Kidney (tissue), 14 donors: ENCODE results near the gene LARGE1. TPM values are rescaled to one million over a fixed set of nuclear protein-coding genes. Genes with fewer than 3 reads are reported as not detected.

Experiments
- DNase-seq, 5 donors: peaks; one replicate each; pipeline ENCODE4 v3.0.0-alpha.2; 2013 to 2020
- FAIRE-seq: peaks from 2 replicates; lab custom pipeline; 2012; peaks lifted over from hg19 to GRCh38; lab: Jason Lieb, UNC
- H3K27ac ChIP-seq, 2 donors: one replicate each; pipeline ENCODE4 v1.7.0; 2013; ENCODE audit warnings: low read depth in 2 of 2, low read length in 2 of 2, inconsistent platforms in 1 of 2
- H3K27me3 ChIP-seq: one replicate; pipeline ENCODE4 v1.7.1; 2013; ENCODE audit warnings: low read length, inconsistent platforms; ENCODE audit not compliant: control insufficient read depth, insufficient read depth
- H3K36me3 ChIP-seq, 3 donors: one replicate each; pipeline versions ENCODE4 v1.7.0 to v1.7.1; 2013; ENCODE audit warnings: low read length in 3 of 3, control low read depth in 1 of 3, inconsistent platforms in 1 of 3; ENCODE audit not compliant: insufficient read depth in 3 of 3, control insufficient read depth in 2 of 3
- H3K4me1 ChIP-seq, 3 donors: one replicate each; pipeline versions ENCODE4 v1.7.0 to v1.7.1; 2013; ENCODE audit warnings: low read length in 3 of 3, inconsistent platforms in 1 of 3, low read depth in 1 of 3; ENCODE audit not compliant: control insufficient read depth in 2 of 3, insufficient read depth in 2 of 3
- H3K4me3 ChIP-seq, 3 donors: one replicate each; pipeline versions ENCODE4 v1.7.0 to v1.8.1; 2013; ENCODE audit warnings: low read length in 3 of 3, control low read depth in 1 of 3, inconsistent platforms in 1 of 3
- H3K9ac ChIP-seq, 3 donors: one replicate each; pipeline versions ENCODE4 v1.7.0 to v1.7.1; 2013; ENCODE audit warnings: low read length in 3 of 3, control low read depth in 1 of 3, inconsistent platforms in 1 of 3
- H3K9me3 ChIP-seq, 3 donors: one replicate each; pipeline versions ENCODE4 v1.7.0 to v1.7.1; 2013; ENCODE audit warnings: low read length in 3 of 3, control low read depth in 1 of 3, inconsistent platforms in 1 of 3; ENCODE audit not compliant: control insufficient read depth in 2 of 3, insufficient read depth in 1 of 3
- intact Hi-C: fragments of 100-400 bp; cut with DNase I; formaldehyde crosslinking; loops from one replicate; pipeline ENCODE4 v1.11.1; 2022
- polyA plus RNA-seq: library from polyadenylated mRNA; stranded (reverse); fragments of 350-450 nt; fragmentation: Illumina TruSeq; extraction: RNeasy Lipid Tissue Mini Kit (QIAGEN cat#74804); gene quantifications from one replicate; pipeline ENCODE4 v1.2.3, GENCODE V29; 2014; ENCODE audit warnings: low read depth, low replicate concordance; ENCODE audit not compliant: insufficient read depth
- total RNA-seq: library from RNA; stranded (reverse); fragmentation: NEBNext Ultra II Directional; extraction: Animal tissue kit (Norgen Biotek cat#: 25700); gene quantifications from one replicate; pipeline ENCODE4 v1.2.1, GENCODE V29; 2021
- TF ChIP-seq, protein P1 (sequence below): IDR thresholded peaks from 3 replicates; pipeline ENCODE4 v1.5.1; 2012; ENCODE audit warnings: mild to moderate bottlenecking, moderate library complexity, borderline replicate concordance; ENCODE audit not compliant: insufficient read depth; ENCODE audit errors: extremely low read depth
- donor health status: control.
- donor health status: control.
- donor health status: control.
- donor health status: control.
- donor health status: control.
- donor health status: DM: yes; HTN: yes; CAD: no.
- donor health status: Normal renal cell carcinoma (clear cell type).

The LARGE1 gene
- total and polyA plus RNA-seq, 2 donors from 2014 or later, result 5.0 to 22.9 TPM

DNA sequence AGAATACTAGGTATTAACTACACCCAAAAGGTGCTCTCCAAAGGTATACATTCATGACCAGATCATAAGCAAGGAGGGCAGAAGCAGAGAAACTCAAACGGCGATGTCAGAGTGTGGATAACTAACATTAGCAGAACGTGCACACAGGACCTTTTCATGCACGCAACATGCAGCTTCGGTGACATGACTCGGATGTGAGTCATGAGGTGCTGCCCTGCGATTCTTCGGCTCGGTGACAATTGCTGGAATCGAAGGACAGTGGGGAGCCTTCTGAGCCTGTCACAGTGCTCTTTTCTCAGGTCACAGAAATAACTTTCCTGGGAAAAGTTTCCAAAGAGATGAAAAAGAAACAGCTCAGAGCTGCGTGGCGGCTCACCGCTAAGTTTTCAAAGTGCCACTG lies 443.6 kb downstream of the LARGE1 start:
- no peaks in the 10 kb centered on the region for H3K27me3 ChIP-seq
- no peak overlapping the region for H3K4me3 ChIP-seq
- no peak overlapping the region for H3K9ac ChIP-seq
- no peaks in the 10 kb centered on the region for H3K9me3 ChIP-seq
- no peaks in the 10 kb centered on the region for H3K36me3 ChIP-seq
- no peak overlapping the region for H3K27ac ChIP-seq
- TF ChIP-seq, protein P1, sequence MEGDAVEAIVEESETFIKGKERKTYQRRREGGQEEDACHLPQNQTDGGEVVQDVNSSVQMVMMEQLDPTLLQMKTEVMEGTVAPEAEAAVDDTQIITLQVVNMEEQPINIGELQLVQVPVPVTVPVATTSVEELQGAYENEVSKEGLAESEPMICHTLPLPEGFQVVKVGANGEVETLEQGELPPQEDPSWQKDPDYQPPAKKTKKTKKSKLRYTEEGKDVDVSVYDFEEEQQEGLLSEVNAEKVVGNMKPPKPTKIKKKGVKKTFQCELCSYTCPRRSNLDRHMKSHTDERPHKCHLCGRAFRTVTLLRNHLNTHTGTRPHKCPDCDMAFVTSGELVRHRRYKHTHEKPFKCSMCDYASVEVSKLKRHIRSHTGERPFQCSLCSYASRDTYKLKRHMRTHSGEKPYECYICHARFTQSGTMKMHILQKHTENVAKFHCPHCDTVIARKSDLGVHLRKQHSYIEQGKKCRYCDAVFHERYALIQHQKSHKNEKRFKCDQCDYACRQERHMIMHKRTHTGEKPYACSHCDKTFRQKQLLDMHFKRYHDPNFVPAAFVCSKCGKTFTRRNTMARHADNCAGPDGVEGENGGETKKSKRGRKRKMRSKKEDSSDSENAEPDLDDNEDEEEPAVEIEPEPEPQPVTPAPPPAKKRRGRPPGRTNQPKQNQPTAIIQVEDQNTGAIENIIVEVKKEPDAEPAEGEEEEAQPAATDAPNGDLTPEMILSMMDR, result no peak
- intact Hi-C loops, result no loop called here
- DNase-seq (no peak), FAIRE-seq (no peak)
- no peaks in the 10 kb centered on the region for H3K4me1 ChIP-seq

GRCh38 chr22:33476206-33476605 lies 444.1 kb downstream of the LARGE1 start:
- Histone ChIP-seq H3K4me1 (no peaks in the 10 kb centered on the region), H3K36me3 (no peaks in the 10 kb centered on the region), H3K27ac (no peak overlapping the region), H3K9me3 (no peaks in the 10 kb centered on the region), H3K27me3 (no peaks in the 10 kb centered on the region), H3K4me3 (no peak overlapping the region), H3K9ac (no peak overlapping the region)
- intact Hi-C loops, result no loop called here
- TF ChIP-seq, protein P1, result no peak
- DNase-seq (no peak), FAIRE-seq (no peak)

DNA sequence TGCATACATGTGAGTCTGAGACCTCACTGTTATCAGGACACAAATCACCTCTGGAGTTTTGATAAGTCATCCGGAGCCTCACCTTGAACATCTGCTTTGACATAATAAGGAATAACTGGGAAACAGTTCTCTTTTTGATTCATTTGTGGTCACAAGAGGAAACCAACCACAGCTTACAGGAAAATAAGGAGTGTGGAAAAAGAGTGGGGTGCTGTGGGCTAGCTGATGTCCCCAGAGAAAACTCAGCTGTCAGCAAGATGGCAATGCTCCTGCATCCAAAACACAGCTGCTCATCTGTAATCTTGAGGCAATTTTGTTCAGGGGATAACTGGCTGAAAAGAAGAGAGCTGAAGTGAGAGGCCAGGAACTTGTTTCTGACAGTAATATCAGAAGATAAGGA lies 445.7 kb downstream of the LARGE1 start:
- DNase-seq (no peak), FAIRE-seq (no peak)
- no peak overlapping the region for H3K4me3 ChIP-seq
- no peaks in the 10 kb centered on the region for H3K36me3 ChIP-seq
- no peak overlapping the region for H3K9ac ChIP-seq
- H3K4me1 ChIP-seq, result no peaks in the 10 kb centered on the region
- TF ChIP-seq, protein P1, result no peak
- intact Hi-C loops, result no loop called here
- no peaks in the 10 kb centered on the region for H3K27me3 ChIP-seq
- no peak overlapping the region for H3K27ac ChIP-seq
- no peaks in the 10 kb centered on the region for H3K9me3 ChIP-seq
